Mesendoderm (in vitro differentiated cells): Measurements from ENCODE around the gene PDE6C.
"Not testable (repeated sequence)": the region's sequence is repeated elsewhere in the genome, so short reads cannot be mapped to it uniquely, and the experiment has no call there.

Experiments
- DNase-seq: peaks from one replicate; pipeline ENCODE4 v3.0.0; 2013
- H2AK5ac ChIP-seq: 2 replicates; pipeline ENCODE4 v1.6.1; 2013; ENCODE audit warnings: low read length, inconsistent platforms
- H2BK120ac ChIP-seq: 2 replicates; pipeline ENCODE4 v1.6.1; 2013; ENCODE audit warnings: low read depth, mild to moderate bottlenecking, low read length, moderate library complexity, mixed read lengths
- H2BK15ac ChIP-seq: replicated peaks from 2 replicates; pipeline ENCODE4 v1.6.1; 2013; ENCODE audit warnings: low read depth, mild to moderate bottlenecking, moderate library complexity
- H2BK5ac ChIP-seq: 2 replicates; pipeline ENCODE4 v1.6.1; 2013; ENCODE audit warnings: low read length, inconsistent platforms
- H3K18ac ChIP-seq: 2 replicates; pipeline ENCODE4 v1.6.1; 2013; ENCODE audit warnings: mild to moderate bottlenecking, low read length, mixed read lengths
- H3K23ac ChIP-seq: one replicate; pipeline ENCODE4 v1.6.1; 2013; ENCODE audit warnings: low read length
- H3K27ac ChIP-seq: 2 replicates; pipeline ENCODE4 v1.5.1; 2013; ENCODE audit warnings: low read depth, mild to moderate bottlenecking, inconsistent platforms, low read length, moderate library complexity
- H3K27me3 ChIP-seq: 2 replicates; pipeline ENCODE4 v1.6.1; 2013; ENCODE audit warnings: low read length, control low read depth, mild to moderate bottlenecking, inconsistent platforms; ENCODE audit not compliant: insufficient read depth, poor library complexity
- H3K36me3 ChIP-seq: 2 replicates; pipeline ENCODE4 v1.6.1; 2013; ENCODE audit warnings: low read length, inconsistent platforms; ENCODE audit not compliant: control insufficient read depth, insufficient read depth
- H3K4ac ChIP-seq: one replicate; pipeline ENCODE4 v1.6.1; 2013; ENCODE audit warnings: low read depth, mild to moderate bottlenecking, low read length, moderate library complexity
- H3K4me1 ChIP-seq: 2 replicates; pipeline ENCODE4 v1.6.1; 2013; ENCODE audit warnings: low read depth, low read length, inconsistent platforms; ENCODE audit not compliant: control insufficient read depth
- H3K4me2 ChIP-seq: 2 replicates; pipeline ENCODE4 v1.6.1; 2013; ENCODE audit warnings: low read length
- H3K4me3 ChIP-seq: 2 replicates; pipeline ENCODE4 v1.5.1; 2013; ENCODE audit warnings: mild to moderate bottlenecking, low read length
- H3K56ac ChIP-seq: one replicate; pipeline ENCODE4 v1.6.1; 2013; ENCODE audit warnings: low read length
- H3K79me1 ChIP-seq: 2 replicates; pipeline ENCODE4 v1.6.1; 2013; ENCODE audit warnings: low read length, inconsistent platforms
- H3K79me2 ChIP-seq: 2 replicates; pipeline ENCODE4 v1.6.1; 2013; ENCODE audit warnings: mild to moderate bottlenecking, low read length; ENCODE audit not compliant: control insufficient read depth, insufficient read depth
- H3K9ac ChIP-seq: 2 replicates; pipeline ENCODE4 v1.6.1; 2013; ENCODE audit warnings: low read length, inconsistent platforms
- H4K5ac ChIP-seq: one replicate; pipeline ENCODE4 v1.6.1; 2013; ENCODE audit warnings: low read length
- H4K8ac ChIP-seq: one replicate; pipeline ENCODE4 v1.6.1; 2013; ENCODE audit warnings: low read depth, mild to moderate bottlenecking, control low read depth, low read length, moderate library complexity
- WGBS: extraction: QIAGEN DNeasy Blood & Tissue Kit; methylation state at CpG from one replicate; pipeline ENCODE4 v1.1.7; 2013; ENCODE audit warnings: low lambda C conversion rate, missing lambda C conversion rate; ENCODE audit not compliant: insufficient coverage; ENCODE audit errors: extremely low coverage; 5-methylcytosine and 5-hydroxymethylcytosine counted together

The PDE6C gene

DNA sequence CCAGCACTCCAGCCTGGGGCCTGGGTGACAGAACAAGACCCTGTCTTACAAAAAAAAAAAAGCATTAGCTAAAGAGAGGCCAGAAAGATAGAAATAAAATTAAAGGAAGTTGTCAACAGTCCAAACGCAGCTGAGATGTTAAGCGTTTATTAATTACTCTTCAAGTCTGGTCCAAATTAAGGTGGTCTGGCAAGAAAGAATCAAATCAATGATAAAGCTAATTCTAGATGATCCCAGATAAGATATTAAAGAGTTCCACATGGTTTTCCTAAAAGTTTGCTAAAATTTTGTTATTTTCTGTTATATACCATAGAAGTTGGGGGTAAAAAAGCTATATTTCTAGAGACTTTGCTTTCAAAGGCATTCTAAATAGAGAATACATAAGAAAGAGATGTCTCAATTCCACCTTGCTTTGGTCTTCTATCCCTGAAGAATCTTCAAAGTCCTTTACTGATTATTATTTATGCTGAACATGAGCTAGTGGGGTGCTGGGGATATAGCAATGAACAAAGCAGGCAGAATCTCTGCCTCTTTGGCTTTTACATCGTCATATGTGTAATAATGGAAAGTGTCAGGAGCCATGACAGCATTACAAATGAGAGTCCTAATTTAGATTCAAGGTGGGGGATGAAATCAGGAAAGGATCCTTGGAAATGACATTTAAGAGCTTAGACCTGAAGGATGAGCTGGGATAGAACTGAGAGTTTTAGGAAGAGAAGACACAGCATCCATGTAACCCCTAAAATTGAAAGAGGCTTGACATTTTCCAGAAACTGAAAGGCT is 66.7 kb downstream of the PDE6C start:
- Histone ChIP-seq H2BK15ac (no peak overlapping the region), H3K79me1 (no peaks in the 10 kb centered on the region), H2AK5ac (no peak overlapping the region), H3K18ac (no peak overlapping the region), H3K27me3 (no peaks in the 10 kb centered on the region), H3K4ac (no peak overlapping the region), H4K8ac (no peak overlapping the region), H3K4me3 (no peak overlapping the region), H3K4me1 (no peaks in the 10 kb centered on the region), H3K9ac (no peak overlapping the region), H3K36me3 (no peaks in the 10 kb centered on the region), H3K27ac (no peak overlapping the region), H3K23ac (no peak overlapping the region), H4K5ac (no peak overlapping the region), H3K4me2 (no peak overlapping the region), H2BK120ac (no peak overlapping the region), H3K56ac (no peak overlapping the region), H2BK5ac (no peak overlapping the region), H3K79me2 (no peaks in the 10 kb centered on the region)
- no CpG with 5 or more reads among the region's 3 CpGs for WGBS
- DNase-seq: no peak

DNA sequence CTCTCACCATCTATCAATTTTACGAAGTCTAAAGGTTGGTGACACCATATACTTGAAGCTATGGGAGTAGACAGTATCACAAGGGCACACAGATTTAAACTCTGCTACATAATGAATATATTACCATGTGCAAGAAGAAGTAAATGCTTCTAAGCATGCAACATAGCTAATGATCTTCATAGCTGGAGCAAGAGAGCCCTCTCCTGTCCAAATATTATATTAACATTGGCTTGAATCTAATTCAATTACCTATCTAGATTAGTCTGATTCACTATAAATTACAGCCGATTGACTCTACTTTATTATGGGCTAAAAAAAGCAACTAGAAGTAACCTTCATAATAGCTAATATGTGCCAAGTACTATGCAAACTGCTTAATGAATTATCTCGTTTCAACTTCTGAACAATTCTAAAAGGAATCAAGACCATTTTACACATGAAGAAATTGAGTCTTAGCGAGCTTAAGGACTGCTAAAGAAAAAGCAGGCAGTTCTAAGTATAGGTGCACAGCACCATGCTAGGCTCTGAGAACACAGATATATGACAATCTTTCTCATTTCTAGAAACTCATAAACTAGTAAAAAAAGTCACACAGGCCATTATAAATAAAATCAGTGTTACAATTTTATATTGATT is 68.2 kb downstream of the PDE6C start:
- peak; percentile 25 for DNase-seq
- no CpG with 5 or more reads among the region's 4 CpGs for WGBS
- no peaks in the 10 kb centered on the region for H3K4me1 ChIP-seq
- no peaks in the 10 kb centered on the region for H3K27me3 ChIP-seq
- H4K5ac ChIP-seq: no peak overlapping the region
- no peak overlapping the region for H3K56ac ChIP-seq
- H2BK5ac ChIP-seq: no peak overlapping the region
- no peak overlapping the region for H3K4me2 ChIP-seq
- no peak overlapping the region for H2BK120ac ChIP-seq
- H3K4me3 ChIP-seq: no peak overlapping the region
- H2AK5ac ChIP-seq: no peak overlapping the region
- no peaks in the 10 kb centered on the region for H3K79me1 ChIP-seq
- H3K27ac ChIP-seq: no peak overlapping the region
- H2BK15ac ChIP-seq: no peak overlapping the region
- no peaks in the 10 kb centered on the region for H3K36me3 ChIP-seq
- H3K79me2 ChIP-seq: no peaks in the 10 kb centered on the region
- no peak overlapping the region for H3K18ac ChIP-seq
- H3K9ac ChIP-seq: no peak overlapping the region
- H3K23ac ChIP-seq: no peak overlapping the region
- no peak overlapping the region for H4K8ac ChIP-seq
- H3K4ac ChIP-seq: no peak overlapping the region

DNA sequence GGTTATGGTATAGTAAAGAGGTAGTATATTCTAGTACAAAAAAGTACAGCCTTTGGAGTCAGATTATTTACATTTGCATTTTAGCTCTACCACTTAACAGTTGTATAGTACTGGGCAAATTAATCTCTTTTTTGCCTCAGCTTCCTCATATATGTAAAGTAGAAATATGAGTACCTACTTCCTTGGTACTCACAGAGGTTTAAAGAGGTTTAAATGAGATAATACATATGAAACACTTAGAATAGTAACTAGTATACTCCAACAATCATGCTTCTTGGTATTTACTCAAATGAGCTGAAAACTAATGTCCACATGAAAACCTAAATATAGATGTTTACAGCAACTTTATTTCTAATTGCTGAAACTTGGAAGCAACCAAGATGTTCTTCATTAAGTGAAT is 75.4 kb downstream of the PDE6C start:
- no peak overlapping the region for H4K5ac ChIP-seq
- no peak overlapping the region for H2BK5ac ChIP-seq
- H2BK15ac ChIP-seq: no peak overlapping the region
- no peak overlapping the region for H3K18ac ChIP-seq
- no peaks in the 10 kb centered on the region for H3K36me3 ChIP-seq
- no peak overlapping the region for H2BK120ac ChIP-seq
- no peak overlapping the region for H3K56ac ChIP-seq
- H3K4me2 ChIP-seq: no peak overlapping the region
- H2AK5ac ChIP-seq: no peak overlapping the region
- no peaks in the 10 kb centered on the region for H3K27me3 ChIP-seq
- no peak overlapping the region for H4K8ac ChIP-seq
- no peak overlapping the region for H3K23ac ChIP-seq
- H3K27ac ChIP-seq: no peak overlapping the region
- no peaks in the 10 kb centered on the region for H3K79me1 ChIP-seq
- no peaks in the 10 kb centered on the region for H3K4me1 ChIP-seq
- no peaks in the 10 kb centered on the region for H3K79me2 ChIP-seq
- no peak overlapping the region for H3K4ac ChIP-seq
- no peak overlapping the region for H3K9ac ChIP-seq
- no peak for DNase-seq
- H3K4me3 ChIP-seq: no peak overlapping the region

DNA sequence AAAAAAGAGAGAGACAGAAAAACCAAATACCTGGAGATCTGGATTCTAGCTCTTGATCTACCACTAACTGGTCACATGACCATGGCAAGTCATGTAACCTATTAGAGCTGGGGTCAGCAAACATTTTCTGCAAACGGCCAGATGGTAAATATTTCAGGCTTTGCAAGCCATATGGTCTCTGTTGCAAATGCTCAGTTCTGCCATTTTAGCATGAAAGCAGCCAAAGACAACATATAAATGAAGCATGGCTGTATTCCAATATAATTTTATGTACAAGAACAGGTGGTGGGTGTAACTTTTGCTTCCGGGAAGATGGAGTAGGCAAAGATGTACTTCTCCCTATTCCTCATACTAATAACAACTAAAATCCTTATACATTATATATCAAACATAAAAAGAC is 83.4 kb downstream of the PDE6C start:
- H3K56ac ChIP-seq: no peak overlapping the region
- H3K27ac ChIP-seq: no peak overlapping the region
- no peak for DNase-seq
- H3K27me3 ChIP-seq: no peaks in the 10 kb centered on the region
- no peak overlapping the region for H3K23ac ChIP-seq
- no peak overlapping the region for H3K4me2 ChIP-seq
- H2BK15ac ChIP-seq: no peak overlapping the region
- H4K8ac ChIP-seq: no peak overlapping the region
- no peak overlapping the region for H3K4ac ChIP-seq
- H3K36me3 ChIP-seq: no peaks in the 10 kb centered on the region
- H3K79me2 ChIP-seq: no peaks in the 10 kb centered on the region
- no peak overlapping the region for H2AK5ac ChIP-seq
- WGBS: no CpG with 5 or more reads among the region's 2 CpGs
- no peak overlapping the region for H3K9ac ChIP-seq
- H4K5ac ChIP-seq: no peak overlapping the region
- H3K18ac ChIP-seq: no peak overlapping the region
- H3K4me1 ChIP-seq: no peaks in the 10 kb centered on the region
- H3K4me3 ChIP-seq: no peak overlapping the region
- no peak overlapping the region for H2BK5ac ChIP-seq
- H2BK120ac ChIP-seq: no peak overlapping the region
- H3K79me1 ChIP-seq: no peaks in the 10 kb centered on the region

DNA sequence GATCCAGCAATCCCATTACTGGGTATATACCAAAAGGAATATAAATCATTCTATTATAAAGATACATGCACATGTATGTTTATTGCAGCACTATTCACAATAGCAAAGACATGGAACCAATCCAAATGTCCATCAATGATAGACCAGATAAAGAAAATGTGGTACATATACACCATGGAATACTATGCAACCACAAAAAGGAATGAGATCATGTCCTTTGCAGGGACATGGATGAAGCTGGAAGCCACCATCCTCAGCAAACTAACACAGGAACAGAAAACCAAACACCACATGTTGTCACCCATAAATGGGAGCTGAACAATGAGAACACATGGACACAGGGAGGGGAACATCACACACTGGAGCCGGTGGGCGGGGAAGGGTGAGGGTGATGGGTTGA is 84.2 kb downstream of the PDE6C start:
- H3K79me2 ChIP-seq, H2BK5ac ChIP-seq, H2BK15ac ChIP-seq, DNase-seq, H3K56ac ChIP-seq, H3K9ac ChIP-seq, H3K4ac ChIP-seq, H3K27ac ChIP-seq, H4K8ac ChIP-seq, H3K4me1 ChIP-seq, H3K79me1 ChIP-seq, H3K4me2 ChIP-seq, H4K5ac ChIP-seq, H2AK5ac ChIP-seq, H3K4me3 ChIP-seq, H2BK120ac ChIP-seq, H3K27me3 ChIP-seq, H3K23ac ChIP-seq, H3K36me3 ChIP-seq, H3K18ac ChIP-seq: not testable (repeated sequence)
- no CpG with 5 or more reads among the region's 2 CpGs for WGBS

DNA sequence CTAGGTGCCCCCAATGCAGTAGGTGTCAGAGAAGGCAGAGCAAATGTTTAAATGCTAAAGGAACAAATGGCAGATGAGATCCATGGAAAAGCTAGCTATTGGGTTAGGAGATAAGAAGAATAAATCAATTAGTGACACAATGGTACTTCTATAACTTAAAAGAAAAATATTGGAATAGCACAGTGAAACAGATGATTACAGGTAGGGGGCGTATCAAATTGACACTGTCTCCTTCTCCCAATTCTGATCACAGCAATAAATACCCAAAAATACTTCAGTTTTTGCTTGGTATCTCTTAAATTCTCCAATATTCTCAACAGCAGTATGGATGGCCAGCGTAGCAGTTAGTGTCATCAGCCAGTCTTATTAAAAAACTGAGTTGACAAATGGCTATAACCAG is 84.9 kb downstream of the PDE6C start:
- no peak overlapping the region for H2BK15ac ChIP-seq
- no peak overlapping the region for H2BK5ac ChIP-seq
- no CpG with 5 or more reads among the region's 2 CpGs for WGBS
- H3K27ac ChIP-seq: no peak overlapping the region
- H3K23ac ChIP-seq: no peak overlapping the region
- H4K8ac ChIP-seq: no peak overlapping the region
- no peaks in the 10 kb centered on the region for H3K79me2 ChIP-seq
- no peak overlapping the region for H3K4ac ChIP-seq
- H4K5ac ChIP-seq: no peak overlapping the region
- no peak overlapping the region for H3K18ac ChIP-seq
- H3K79me1 ChIP-seq: peaks cover 2% of the 10 kb centered on the region
- no peak overlapping the region for H3K9ac ChIP-seq
- no peak overlapping the region for H3K4me2 ChIP-seq
- H2AK5ac ChIP-seq: no peak overlapping the region
- peaks cover 4% of the 10 kb centered on the region for H3K4me1 ChIP-seq
- no peak for DNase-seq
- no peaks in the 10 kb centered on the region for H3K36me3 ChIP-seq
- no peak overlapping the region for H3K4me3 ChIP-seq
- no peak overlapping the region for H3K56ac ChIP-seq
- no peaks in the 10 kb centered on the region for H3K27me3 ChIP-seq
- no peak overlapping the region for H2BK120ac ChIP-seq
